ENCODE data around the gene NEUROD4. TPM values are rescaled to one million over a fixed set of nuclear protein-coding genes. Genes with fewer than 3 reads are reported as not detected.

Gene NEUROD4
- total RNA-seq, 3 donors from 2014 or later (not counting 1 experiment from before 2014, with no cell fraction given): not detected

DNA sequence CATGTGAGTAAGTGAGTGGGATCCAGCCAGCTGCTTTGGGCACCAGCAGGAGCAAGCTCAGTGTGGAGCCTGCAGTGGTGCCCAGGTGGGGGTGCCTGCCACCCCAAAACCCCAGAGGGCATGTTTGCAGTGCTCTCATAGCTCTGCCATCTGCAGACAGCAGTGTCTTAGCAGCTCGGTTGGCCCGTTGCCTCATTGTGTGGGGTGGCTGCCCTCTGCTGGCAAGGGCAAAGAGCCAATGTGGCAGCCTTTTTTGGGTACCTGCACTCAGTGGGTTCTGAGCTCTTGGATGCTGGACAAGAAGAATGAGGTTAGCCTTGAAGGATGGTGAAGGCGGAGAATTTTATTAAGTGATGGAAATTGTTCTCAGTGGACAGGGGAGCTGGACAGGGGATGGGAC, 52.3 kb downstream of the NEUROD4 start:
- 43% methylated on average over 3 of the region's 3 CpGs for WGBS (ENCODE audit: insufficient coverage)
- H3K4me3 Mint-ChIP-seq: no peak overlapping the region

DNA sequence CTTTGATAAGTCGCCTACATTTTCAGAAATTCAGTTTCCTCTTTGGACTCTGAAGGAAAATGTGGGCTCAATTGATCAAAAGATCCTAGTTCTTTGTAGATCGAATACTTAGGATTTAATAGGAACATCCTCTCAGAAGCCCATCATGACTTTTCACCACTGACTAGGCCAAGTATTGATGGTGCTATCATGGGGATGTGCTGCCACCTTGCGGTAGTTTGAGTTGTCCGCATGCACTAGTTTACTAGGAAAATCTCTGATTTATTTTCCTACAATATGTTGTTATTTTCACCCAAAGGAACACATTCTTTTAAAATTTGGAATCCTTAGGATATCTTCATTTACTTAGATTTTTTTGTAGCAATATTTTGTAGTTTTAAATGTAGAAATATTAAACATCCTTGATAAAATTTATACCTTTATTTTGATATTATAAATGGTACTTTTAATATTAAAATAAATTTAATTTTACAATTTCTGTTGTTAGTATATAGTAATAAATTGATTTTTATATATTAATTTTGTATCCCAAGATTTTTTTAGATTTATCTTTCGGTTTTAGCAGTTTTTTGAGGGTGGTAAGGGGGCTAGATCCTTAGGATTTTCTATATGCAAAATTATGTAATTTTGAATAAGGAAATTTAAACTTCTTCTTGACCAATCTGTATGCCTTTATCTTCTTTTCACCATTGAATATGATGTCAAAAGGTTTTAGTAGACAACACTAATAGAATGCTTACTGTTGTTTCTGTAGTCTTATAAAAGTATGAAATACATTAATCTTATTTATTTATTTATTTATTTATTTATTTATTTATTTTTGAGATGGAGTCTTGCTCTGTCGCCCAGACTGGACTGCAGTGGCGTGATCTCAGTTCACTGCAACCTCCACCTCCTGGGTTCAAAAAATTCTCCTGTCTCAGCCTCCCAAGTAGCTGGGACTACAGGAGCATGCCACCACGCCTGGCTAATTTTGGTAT, 53.6 kb downstream of the NEUROD4 start:
- DNase-seq: peak; percentile 68 to 93
- intact Hi-C loops (cut with micrococcal nuclease): loop anchor here (1.0 to 2.0 kb wide), 3 partner anchors 80 to 324 kb away; partner anchors contain the start of gene MUCL1
- no peak overlapping the region for H3K4me3 ChIP-seq (ENCODE audit: low read length)
- WGBS (ENCODE audit: insufficient coverage): 71% methylated on average over 5 of the region's 8 CpGs
- Mint-ChIP-seq H3K9me3 (no peaks in the 10 kb centered on the region), H3K27ac (no peak overlapping the region), H3K4me1 (no peaks in the 10 kb centered on the region), H3K36me3 (no peaks in the 10 kb centered on the region), H3K4me3 (no peak overlapping the region), H3K27me3 (ENCODE audit: low read depth in 2 of 2) (peaks cover 22 to 34% of the 10 kb centered on the region in 2 donors)
- TF ChIP-seq, protein P1, sequence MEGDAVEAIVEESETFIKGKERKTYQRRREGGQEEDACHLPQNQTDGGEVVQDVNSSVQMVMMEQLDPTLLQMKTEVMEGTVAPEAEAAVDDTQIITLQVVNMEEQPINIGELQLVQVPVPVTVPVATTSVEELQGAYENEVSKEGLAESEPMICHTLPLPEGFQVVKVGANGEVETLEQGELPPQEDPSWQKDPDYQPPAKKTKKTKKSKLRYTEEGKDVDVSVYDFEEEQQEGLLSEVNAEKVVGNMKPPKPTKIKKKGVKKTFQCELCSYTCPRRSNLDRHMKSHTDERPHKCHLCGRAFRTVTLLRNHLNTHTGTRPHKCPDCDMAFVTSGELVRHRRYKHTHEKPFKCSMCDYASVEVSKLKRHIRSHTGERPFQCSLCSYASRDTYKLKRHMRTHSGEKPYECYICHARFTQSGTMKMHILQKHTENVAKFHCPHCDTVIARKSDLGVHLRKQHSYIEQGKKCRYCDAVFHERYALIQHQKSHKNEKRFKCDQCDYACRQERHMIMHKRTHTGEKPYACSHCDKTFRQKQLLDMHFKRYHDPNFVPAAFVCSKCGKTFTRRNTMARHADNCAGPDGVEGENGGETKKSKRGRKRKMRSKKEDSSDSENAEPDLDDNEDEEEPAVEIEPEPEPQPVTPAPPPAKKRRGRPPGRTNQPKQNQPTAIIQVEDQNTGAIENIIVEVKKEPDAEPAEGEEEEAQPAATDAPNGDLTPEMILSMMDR (IDR thresholded peaks at IDR 0.05): peak; percentile 95
- H3K36me3 ChIP-seq (ENCODE audit: control insufficient read depth, insufficient read depth, low read length): no peaks in the 10 kb centered on the region
- no peaks in the 10 kb centered on the region for H3K9me3 ChIP-seq (ENCODE audit: control insufficient read depth, insufficient read depth, low read length)
- peaks cover 9% of the 10 kb centered on the region for H3K27me3 ChIP-seq (ENCODE audit: control insufficient read depth, insufficient read depth, low read length)
- no peak overlapping the region for H3K27ac ChIP-seq (ENCODE audit: low read length)
- ATAC-seq: peak; percentile 74 to 84 (median 79)
- no peaks in the 10 kb centered on the region for H3K4me1 ChIP-seq (ENCODE audit: control insufficient read depth, insufficient read depth, low read length)

More for the DNA sequence above, 52.3 kb downstream of the NEUROD4 start:
- peaks cover 2% of the 10 kb centered on the region for H3K27me3 ChIP-seq (ENCODE audit: control insufficient read depth, insufficient read depth, low read length)
- intact Hi-C loops (cut with micrococcal nuclease): loop anchor here (1.0 to 2.0 kb wide), 2 partner anchors 217 to 370 kb away; partner anchors contain the start of gene MUCL1
- no peaks in the 10 kb centered on the region for H3K9me3 ChIP-seq (ENCODE audit: control insufficient read depth, insufficient read depth, low read length)
- DNase-seq (peak; percentile 44 to 87), ATAC-seq (peak; percentile 64 to 78 (median 69))
- Mint-ChIP-seq H3K4me1 (no peaks in the 10 kb centered on the region), H3K27me3 (ENCODE audit: low read depth in 2 of 2) (peaks cover 18 to 25% of the 10 kb centered on the region in 2 donors), H3K9me3 (no peaks in the 10 kb centered on the region), H3K27ac (peak overlapping the region in 1 of 2 donors; percentile 22), H3K36me3 (no peaks in the 10 kb centered on the region)
- H3K4me1 ChIP-seq (ENCODE audit: control insufficient read depth, insufficient read depth, low read length): no peaks in the 10 kb centered on the region
- no peaks in the 10 kb centered on the region for H3K36me3 ChIP-seq (ENCODE audit: control insufficient read depth, insufficient read depth, low read length)
- H3K4me3 ChIP-seq (ENCODE audit: low read length): no peak overlapping the region
- TF ChIP-seq, protein P1 (IDR thresholded peaks at IDR 0.05): peak; percentile 36
- H3K27ac ChIP-seq (ENCODE audit: low read length): no peak overlapping the region

DNA sequence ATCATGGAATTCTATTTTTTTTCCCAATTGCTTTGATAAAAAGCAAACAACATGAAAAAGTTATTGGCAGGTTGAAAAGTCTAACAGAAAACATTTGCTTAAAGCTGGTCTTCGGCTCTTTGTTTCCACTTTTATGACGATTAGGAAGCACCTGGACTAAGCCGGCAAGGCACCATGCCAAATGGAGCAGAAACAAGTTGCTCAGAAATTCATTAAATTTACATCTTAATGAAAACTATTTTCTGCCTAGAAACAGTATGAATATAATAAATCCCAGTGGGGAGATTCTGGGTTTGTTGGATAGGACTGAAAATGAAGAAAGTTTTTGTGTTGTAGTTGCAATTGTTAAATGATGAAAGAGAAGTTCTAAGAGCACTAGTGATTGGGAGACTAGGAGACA, 55.0 kb downstream of the NEUROD4 start:
- Histone ChIP-seq H3K27me3 (ENCODE audit: control insufficient read depth, insufficient read depth, low read length) (peaks cover 9% of the 10 kb centered on the region), H3K4me1 (ENCODE audit: control insufficient read depth, insufficient read depth, low read length) (no peaks in the 10 kb centered on the region), H3K9me3 (ENCODE audit: control insufficient read depth, insufficient read depth, low read length) (no peaks in the 10 kb centered on the region), H3K27ac (ENCODE audit: low read length) (no peak overlapping the region), H3K36me3 (ENCODE audit: control insufficient read depth, insufficient read depth, low read length) (no peaks in the 10 kb centered on the region), H3K4me3 (ENCODE audit: low read length) (no peak overlapping the region)
- TF ChIP-seq, protein P1 (IDR thresholded peaks at IDR 0.05): no peak
- Mint-ChIP-seq H3K4me1 (no peaks in the 10 kb centered on the region), H3K36me3 (no peaks in the 10 kb centered on the region), H3K27me3 (ENCODE audit: low read depth in 2 of 2) (peaks cover 34 to 49% of the 10 kb centered on the region in 2 donors), H3K9me3 (no peaks in the 10 kb centered on the region), H3K4me3 (no peak overlapping the region), H3K27ac (no peak overlapping the region)
- intact Hi-C loops (cut with micrococcal nuclease): no loop called here
- ATAC-seq: no peak
- DNase-seq: no peak
- WGBS (ENCODE audit: insufficient coverage): 24% methylated on average over 3 of the region's 3 CpGs

Other genes with a start within 250 kb of the NEUROD4 start
- not detected for gene MUCL1, start 165.5 kb upstream of the NEUROD4 start, total RNA-seq
- 10 to 100 TPM; 39.9 to 59.6 (median 53.5) TPM for gene TESPA1, start 35.2 kb upstream of the NEUROD4 start, total RNA-seq
- gene OR9K2, start 106.4 kb downstream of the NEUROD4 start, total RNA-seq: not detected
- not detected for gene OR10A7, start 201.1 kb downstream of the NEUROD4 start, total RNA-seq
- not detected for gene OR6C74, start 224.6 kb downstream of the NEUROD4 start, total RNA-seq